ENCODE measurements around the gene CCNF.
"Not testable (repeated sequence)": the region's sequence is repeated elsewhere in the genome, so short reads cannot be mapped to it uniquely, and the experiment has no call there.

Gene CCNF

GRCh38 chr16:2429034-2429770 lies at the start of gene CCNF:
TSS of gene CCNF (plus strand) at chr16:2429447. CDS start at chr16:2429482, 35 bp downstream.
- CTCF ChIA-PET, result interaction anchor here (1.1 to 1.5 kb wide), 2 partner anchors 10 to 72 kb away, joined by 3 read pairs; no protein-coding TSS in a partner anchor
- POLR2A ChIA-PET, result interaction anchor here (1.0 to 2.6 kb wide), 5 partner anchors 8 to 72 kb away, joined by 3 to 7 read pairs (median 7); partner anchors contain the start of gene TEDC2
- DNase-seq (ENCODE audit: extremely low spot score), result peak; percentile 98
- TF ChIP-seq FOXK2 (IDR thresholded peaks at IDR 0.05) (no peak), SP1 (IDR thresholded peaks at IDR 0.05) (peak; percentile 75), FOXM1 (IDR thresholded peaks at IDR 0.05; ENCODE audit: borderline replicate concordance) (peak; percentile 99), L3MBTL2 (conservative IDR thresholded peaks at IDR 0.05) (peak; percentile 42), PKNOX1 (IDR thresholded peaks at IDR 0.05) (no peak), BHLHE40 (IDR thresholded peaks at IDR 0.05; ENCODE audit: borderline replicate concordance) (no peak)

- DNase-seq (ENCODE audit: extremely low spot score), result no peak
- TF ChIP-seq FOXM1 (IDR thresholded peaks at IDR 0.05; ENCODE audit: borderline replicate concordance) (no peak), CTBP1 (IDR thresholded peaks at IDR 0.05; ENCODE audit: borderline replicate concordance) (no peak), TARDBP (IDR thresholded peaks at IDR 0.05) (no peak), L3MBTL2 (conservative IDR thresholded peaks at IDR 0.05) (no peak), PKNOX1 (IDR thresholded peaks at IDR 0.05) (no peak), FOXK2 (IDR thresholded peaks at IDR 0.05) (no peak), ZNF384 (IDR thresholded peaks at IDR 0.05) (no peak)
- ChIA-PET POLR2A (no interaction called here), CTCF (no interaction called here)
These were observed 45.7 kb upstream of the CCNF start for GRCh38 chr16:2383501-2383900.

GRCh38 chr16:2384426-2384825 lies 44.8 kb upstream of the CCNF start:
- ChIA-PET POLR2A (no interaction called here), CTCF (no interaction called here)
- TF ChIP-seq SUZ12 (IDR thresholded peaks at IDR 0.05), result no peak
- TF ChIP-seq ELF4 (IDR thresholded peaks at IDR 0.05), result no peak
- no peak for TF ChIP-seq BHLHE40 (IDR thresholded peaks at IDR 0.05; ENCODE audit: borderline replicate concordance)
- TF ChIP-seq NFRKB (IDR thresholded peaks at IDR 0.05), result no peak
- TF ChIP-seq SP1 (IDR thresholded peaks at IDR 0.05), result no peak
- TF ChIP-seq FOXA1 (IDR thresholded peaks at IDR 0.05), result no peak
- no peak for TF ChIP-seq FOXK2 (IDR thresholded peaks at IDR 0.05)
- TF ChIP-seq HDGF (IDR thresholded peaks at IDR 0.05; ENCODE audit: borderline replicate concordance), result no peak
- TF ChIP-seq ZNF384 (IDR thresholded peaks at IDR 0.05), result no peak
- TF ChIP-seq L3MBTL2 (conservative IDR thresholded peaks at IDR 0.05), result no peak
- TF ChIP-seq PKNOX1 (IDR thresholded peaks at IDR 0.05), result no peak
- no peak for TF ChIP-seq ARNT (IDR thresholded peaks at IDR 0.05)
- no peak for TF ChIP-seq FOXM1 (IDR thresholded peaks at IDR 0.05; ENCODE audit: borderline replicate concordance)
- no peak for TF ChIP-seq TARDBP (IDR thresholded peaks at IDR 0.05)
- TF ChIP-seq CTBP1 (IDR thresholded peaks at IDR 0.05; ENCODE audit: borderline replicate concordance), result no peak
- no peak for TF ChIP-seq LEF1 (IDR thresholded peaks at IDR 0.05; ENCODE audit: borderline replicate concordance)
- no peak for DNase-seq (ENCODE audit: extremely low spot score)

- POLR2A ChIA-PET, result no interaction called here
- DNase-seq (ENCODE audit: extremely low spot score), result no peak
- CTCF ChIA-PET, result no interaction called here
- TF ChIP-seq L3MBTL2 (conservative IDR thresholded peaks at IDR 0.05), result no peak
- TF ChIP-seq PKNOX1 (IDR thresholded peaks at IDR 0.05), result no peak
- TF ChIP-seq SP1 (IDR thresholded peaks at IDR 0.05), result no peak
These were observed 43.9 kb upstream of the CCNF start for GRCh38 chr16:2385190-2385836.

GRCh38 chr16:2385982-2386381 lies 43.3 kb upstream of the CCNF start:
- CTCF ChIA-PET; POLR2A ChIA-PET; DNase-seq (ENCODE audit: extremely low spot score): not testable (repeated sequence)

GRCh38 chr16:2386990-2387389 lies 42.3 kb upstream of the CCNF start:
- no peak for TF ChIP-seq ZNF384 (IDR thresholded peaks at IDR 0.05)
- no peak for TF ChIP-seq ARNT (IDR thresholded peaks at IDR 0.05)
- TF ChIP-seq NFRKB (IDR thresholded peaks at IDR 0.05), result no peak
- no peak for TF ChIP-seq HDGF (IDR thresholded peaks at IDR 0.05; ENCODE audit: borderline replicate concordance)
- no peak for TF ChIP-seq FOXK2 (IDR thresholded peaks at IDR 0.05)
- no peak for TF ChIP-seq BHLHE40 (IDR thresholded peaks at IDR 0.05; ENCODE audit: borderline replicate concordance)
- no peak for TF ChIP-seq SP1 (IDR thresholded peaks at IDR 0.05)
- no peak for TF ChIP-seq FOXA1 (IDR thresholded peaks at IDR 0.05)
- DNase-seq (ENCODE audit: extremely low spot score), result no peak
- POLR2A ChIA-PET, result no interaction called here
- CTCF ChIA-PET, result interaction anchor here (0.7 kb wide), 1 partner anchor 10 kb away, joined by 3 read pairs; no protein-coding TSS in a partner anchor
